Prostate gland (tissue), 2 donors: ENCODE measurements around the gene PDHB. TPM values are rescaled to one million over a fixed set of nuclear protein-coding genes. Genes with fewer than 3 reads are reported as not detected.
A peak's percentile ranks its signal among the peaks of the same experiment; 100 is the strongest.

Experiments used
- DNase-seq: peaks from one replicate; pipeline ENCODE4 v3.0.0-alpha.2; 2019; ENCODE audit warnings: low spot score
- H3K27ac ChIP-seq, 2 donors: fragments of 200-600 bp; sonication (generic); 2 replicates each; pipeline ENCODE4 v1.5.1; 2017 to 2019
- H3K27me3 ChIP-seq: fragments of 200-600 bp; sonication (generic); replicated peaks from 2 replicates; pipeline ENCODE4 v1.5.1; 2019; ENCODE audit not compliant: insufficient read depth
- H3K36me3 ChIP-seq, 2 donors: fragments of 200-600 bp; sonication (generic); 1 replicate in 1 of 2; 2 replicates in 1 of 2; pipeline versions ENCODE4 v1.5.1 to v1.8.1; 2017 to 2019
- H3K4me1 ChIP-seq: fragments of 200-600 bp; sonication (generic); replicated peaks from 2 replicates; pipeline ENCODE4 v1.5.1; 2019
- H3K4me3 ChIP-seq, 2 donors: fragments of 200-600 bp; sonication (generic); 2 replicates each; pipeline ENCODE4 v1.5.1; 2017 to 2019
- H3K9me3 ChIP-seq: fragments of 200-600 bp; sonication (generic); 2 replicates; pipeline ENCODE4 v1.5.1; 2017
- POLR2A ChIP-seq: fragments of 450-650 bp; IDR thresholded peaks from one replicate; pipeline ENCODE4 v1.6.1; 2016; ENCODE audit warnings: antibody characterized with exemption, mild to moderate bottlenecking
- POLR2AphosphoS5 ChIP-seq: sonication (generic); formaldehyde crosslinking; IDR thresholded peaks from one replicate; pipeline ENCODE4 v1.6.1; 2017; ENCODE audit warnings: antibody characterized with exemption
- WGBS: methylation state at CpG from one replicate; pipeline ENCODE4 v1.1.5; 2018; 5-methylcytosine and 5-hydroxymethylcytosine counted together
- intact Hi-C: fragments of 100-400 bp; cut with DNase I; formaldehyde crosslinking; loops from one replicate; pipeline ENCODE4 v1.14.2; 2022
- total RNA-seq, 2 donors: library from RNA; depleted of rRNA; stranded (reverse); fragments of >200 nt; gene quantifications; one replicate each; pipeline ENCODE4 v1.1.0, GENCODE V29; 2016
- TF ChIP-seq, protein P1 (sequence below), 4 experiments: fragments of 200-600 bp in 2 of 4; fragments of 450-650 bp in 2 of 4; sonication (generic) in 2 of 4; IDR thresholded peaks; 1 replicate in 3 of 4; 2 replicates in 1 of 4; pipeline ENCODE4 v1.5.1; 2016 to 2019; ENCODE audit warnings: antibody characterized with exemption in 4 of 4, mild to moderate bottlenecking in 2 of 4, moderate library complexity in 2 of 4

PDHB gene
- total RNA-seq, 2 donors from 2014 or later: 69.6 to 129 TPM

DNA sequence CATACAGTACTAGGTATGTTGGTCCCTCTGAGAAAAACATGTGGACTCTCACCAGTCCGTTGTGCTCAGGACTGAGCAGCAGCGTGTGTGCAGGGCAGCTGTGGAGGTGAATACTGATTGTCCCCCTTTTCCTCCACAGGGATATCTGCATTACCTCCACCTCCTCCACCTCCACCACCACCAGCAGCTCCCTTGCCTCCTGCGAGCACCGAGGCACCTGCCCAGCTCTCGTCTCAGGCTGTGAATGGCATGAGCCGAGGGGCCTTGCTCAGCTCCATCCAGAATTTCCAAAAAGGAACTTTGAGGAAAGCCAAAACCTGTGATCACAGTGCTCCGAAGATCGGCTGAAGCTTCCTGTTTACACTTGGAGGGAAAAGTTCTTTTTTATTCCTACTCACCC, 9.0 kb downstream of the PDHB start:
- Histone ChIP-seq H3K27me3 (no peaks in the 10 kb centered on the region), H3K4me1 (peaks cover 5% of the 10 kb centered on the region), H3K36me3 (peaks cover 0 to 6% of the 10 kb centered on the region in 2 donors), H3K4me3 (no peak overlapping the region), H3K9me3 (no peaks in the 10 kb centered on the region), H3K27ac (no peak overlapping the region)
- TF ChIP-seq, protein P1, sequence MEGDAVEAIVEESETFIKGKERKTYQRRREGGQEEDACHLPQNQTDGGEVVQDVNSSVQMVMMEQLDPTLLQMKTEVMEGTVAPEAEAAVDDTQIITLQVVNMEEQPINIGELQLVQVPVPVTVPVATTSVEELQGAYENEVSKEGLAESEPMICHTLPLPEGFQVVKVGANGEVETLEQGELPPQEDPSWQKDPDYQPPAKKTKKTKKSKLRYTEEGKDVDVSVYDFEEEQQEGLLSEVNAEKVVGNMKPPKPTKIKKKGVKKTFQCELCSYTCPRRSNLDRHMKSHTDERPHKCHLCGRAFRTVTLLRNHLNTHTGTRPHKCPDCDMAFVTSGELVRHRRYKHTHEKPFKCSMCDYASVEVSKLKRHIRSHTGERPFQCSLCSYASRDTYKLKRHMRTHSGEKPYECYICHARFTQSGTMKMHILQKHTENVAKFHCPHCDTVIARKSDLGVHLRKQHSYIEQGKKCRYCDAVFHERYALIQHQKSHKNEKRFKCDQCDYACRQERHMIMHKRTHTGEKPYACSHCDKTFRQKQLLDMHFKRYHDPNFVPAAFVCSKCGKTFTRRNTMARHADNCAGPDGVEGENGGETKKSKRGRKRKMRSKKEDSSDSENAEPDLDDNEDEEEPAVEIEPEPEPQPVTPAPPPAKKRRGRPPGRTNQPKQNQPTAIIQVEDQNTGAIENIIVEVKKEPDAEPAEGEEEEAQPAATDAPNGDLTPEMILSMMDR (IDR thresholded peaks at IDR 0.05): no peak
- TF ChIP-seq POLR2AphosphoS5 (no peak), POLR2A (no peak)
- no peak for DNase-seq
- 63% methylated on average over 8 of the region's 8 CpGs for WGBS
- intact Hi-C loops: loop anchor here (5.0 kb wide), 1 partner anchor 108 kb away; no protein-coding TSS in a partner anchor

DNA sequence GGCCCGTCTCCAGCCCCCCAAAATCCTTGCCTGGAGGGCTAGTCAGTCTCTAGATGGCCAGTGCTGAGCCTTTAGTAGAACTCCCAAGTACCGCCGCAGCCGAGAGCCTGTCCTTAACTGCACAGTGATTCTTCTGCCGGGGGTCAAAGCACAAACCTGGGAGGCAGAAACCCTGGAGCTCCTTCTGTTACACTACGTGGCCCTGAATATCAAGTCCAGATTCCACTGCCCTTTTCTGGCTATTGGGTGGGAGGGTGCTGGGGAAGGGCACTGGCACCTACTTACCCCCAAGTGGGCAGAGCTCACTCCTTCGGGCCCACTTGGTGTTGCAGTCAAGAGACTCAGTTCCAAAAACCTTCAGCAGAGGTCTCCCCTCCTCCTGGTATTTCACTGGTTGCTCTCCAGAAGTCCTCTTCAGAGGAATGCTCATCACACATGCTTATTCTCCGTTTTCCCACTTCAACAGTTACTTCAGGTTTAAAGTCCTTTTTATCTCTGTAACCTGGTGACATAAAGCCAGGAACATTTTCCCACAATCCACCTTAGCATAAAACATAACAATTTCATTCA, 10.8 kb downstream of the PDHB start:
- Histone ChIP-seq H3K36me3 (no peaks in the 10 kb centered on the region), H3K4me1 (no peaks in the 10 kb centered on the region), H3K27ac (no peak overlapping the region), H3K9me3 (no peaks in the 10 kb centered on the region), H3K4me3 (no peak overlapping the region), H3K27me3 (no peaks in the 10 kb centered on the region)
- intact Hi-C loops: loop anchor here (5.0 kb wide), 1 partner anchor 109 kb away; no protein-coding TSS in a partner anchor
- 75% methylated on average over 8 of the region's 8 CpGs for WGBS
- no peak for TF ChIP-seq POLR2A
- TF ChIP-seq, protein P1 (IDR thresholded peaks at IDR 0.05): peak in 2 of 4 experiments; percentile 6 to 28
- TF ChIP-seq POLR2AphosphoS5: no peak
- DNase-seq: no peak

DNA sequence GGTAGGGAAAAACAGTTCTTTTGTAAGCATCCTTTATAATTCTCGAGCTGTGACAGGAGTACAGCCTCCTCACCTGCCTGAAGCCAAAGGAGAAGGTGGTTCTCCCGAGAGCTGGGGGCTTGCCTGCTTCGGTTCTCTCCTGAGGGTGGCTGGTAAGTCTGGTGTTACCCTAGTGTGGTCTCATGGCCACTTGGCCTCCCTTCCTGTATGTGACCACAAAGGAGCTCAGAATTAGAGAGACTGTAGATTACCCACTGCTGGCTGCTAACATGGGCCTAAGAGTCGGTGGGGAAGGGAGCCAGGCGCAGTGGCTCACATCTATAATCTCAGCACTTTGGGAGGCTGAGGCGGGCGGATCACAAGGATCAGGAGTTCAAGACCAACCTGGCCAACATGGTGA, 12.6 kb downstream of the PDHB start:
- intact Hi-C loops: loop anchor here (5.0 kb wide), 1 partner anchor 111 kb away; no protein-coding TSS in a partner anchor
- Histone ChIP-seq H3K4me1 (no peaks in the 10 kb centered on the region), H3K9me3 (no peaks in the 10 kb centered on the region), H3K4me3 (no peak overlapping the region), H3K27ac (no peak overlapping the region), H3K27me3 (no peaks in the 10 kb centered on the region), H3K36me3 (no peaks in the 10 kb centered on the region)
- DNase-seq: no peak
- TF ChIP-seq POLR2A (no peak), POLR2AphosphoS5 (no peak)
- TF ChIP-seq, protein P1 (IDR thresholded peaks at IDR 0.05): no peak
- 76% methylated on average over 7 of the region's 7 CpGs for WGBS

DNA sequence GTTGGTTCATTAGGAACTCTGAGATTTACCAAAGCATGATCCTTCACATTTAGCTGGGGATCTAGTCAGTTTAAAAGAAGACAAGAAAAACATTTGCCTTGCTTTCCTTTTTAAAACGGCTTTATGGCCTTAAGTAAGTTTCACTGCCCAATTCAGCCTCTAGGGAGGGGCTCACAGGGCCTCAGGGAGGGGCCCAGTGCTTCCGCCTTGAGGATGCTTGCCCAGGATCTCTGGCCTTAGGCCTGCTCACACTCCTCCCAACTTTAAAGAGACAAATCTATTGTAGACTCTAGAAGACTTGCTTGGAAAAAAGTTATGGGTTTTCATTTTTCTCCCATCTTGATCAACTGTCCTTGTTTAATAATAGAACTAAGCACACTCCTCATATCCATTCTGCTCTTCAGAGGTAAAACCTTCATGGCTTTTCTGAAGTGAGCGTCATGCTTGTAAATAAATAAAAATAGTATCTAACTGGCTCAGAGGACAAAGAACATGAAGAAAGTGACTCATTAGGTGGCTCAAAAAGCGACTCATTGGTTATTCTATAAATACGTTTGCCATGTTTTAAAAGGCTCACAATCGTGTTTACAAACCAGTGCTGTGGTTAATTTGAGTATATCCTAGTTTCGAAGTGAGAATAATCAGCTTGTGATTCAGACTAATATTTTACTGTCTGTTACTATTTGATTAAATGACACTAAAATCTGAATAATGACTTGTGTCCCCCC, 13.7 kb downstream of the PDHB start:
- no peak for TF ChIP-seq POLR2AphosphoS5
- TF ChIP-seq, protein P1 (IDR thresholded peaks at IDR 0.05): no peak
- TF ChIP-seq POLR2A: no peak
- no peaks in the 10 kb centered on the region for H3K4me1 ChIP-seq
- no peaks in the 10 kb centered on the region for H3K9me3 ChIP-seq
- H3K27me3 ChIP-seq: no peaks in the 10 kb centered on the region
- intact Hi-C loops: loop anchor here (5.0 to 10.0 kb wide), 2 partner anchors 112 to 235 kb away; no protein-coding TSS in a partner anchor
- H3K27ac ChIP-seq: peak overlapping the region; percentile 2 to 32
- H3K4me3 ChIP-seq: no peak overlapping the region
- H3K36me3 ChIP-seq: no peaks in the 10 kb centered on the region
- WGBS: 41% methylated on average over 7 of the region's 7 CpGs
- no peak for DNase-seq
